HK-2 (cell line): ENCODE data around the gene UBAP1.
"Not testable (repeated sequence)": the region's sequence is repeated elsewhere in the genome, so short reads cannot be mapped to it uniquely, and the experiment has no call there.

Experiments used
- DNase-seq: peaks from one replicate; pipeline ENCODE4 v3.0.0-alpha.2; 2018; ENCODE audit not compliant: unreplicated experiment

The UBAP1 gene

GRCh38 chr9:34179213-34180136 is 632 bp downstream of the UBAP1 start:
- DNase-seq = no peak

- DNase-seq = no peak
These were observed 7.1 kb downstream of the UBAP1 start for GRCh38 chr9:34185778-34186551.

GRCh38 chr9:34187891-34188240 is 9.0 kb downstream of the UBAP1 start:
- DNase-seq = no peak

- no peak for DNase-seq
These were observed 12.4 kb downstream of the UBAP1 start for GRCh38 chr9:34190996-34191892.

- no peak for DNase-seq
These were observed 16.3 kb downstream of the UBAP1 start for GRCh38 chr9:34195143-34195542.

- not testable (repeated sequence) for DNase-seq
These were observed 18.4 kb downstream of the UBAP1 start for GRCh38 chr9:34197286-34197685.

GRCh38 chr9:34197756-34198711 is 19.2 kb downstream of the UBAP1 start:
- no peak for DNase-seq

- DNase-seq = no peak
These were observed 21.2 kb downstream of the UBAP1 start for GRCh38 chr9:34200092-34200491.

GRCh38 chr9:34203275-34203991 is 24.6 kb downstream of the UBAP1 start:
- no peak for DNase-seq

GRCh38 chr9:34203992-34204635 is 25.3 kb downstream of the UBAP1 start:
- DNase-seq = no peak

- DNase-seq = no peak
These were observed 26.3 kb downstream of the UBAP1 start for GRCh38 chr9:34205102-34205501.

GRCh38 chr9:34206561-34206960 is 27.7 kb downstream of the UBAP1 start:
- DNase-seq = no peak

GRCh38 chr9:34211395-34211794 is 32.6 kb downstream of the UBAP1 start:
- no peak for DNase-seq

- DNase-seq = not testable (repeated sequence)
These were observed 35.6 kb downstream of the UBAP1 start for GRCh38 chr9:34214354-34215000.

GRCh38 chr9:34216325-34216724 is 37.5 kb downstream of the UBAP1 start:
- no peak for DNase-seq

- DNase-seq = not testable (repeated sequence)
These were observed 38.2 kb downstream of the UBAP1 start for GRCh38 chr9:34217015-34217414.

- DNase-seq = no peak
These were observed 39.6 kb downstream of the UBAP1 start for GRCh38 chr9:34218446-34218845.

- DNase-seq = no peak
These were observed 40.6 kb downstream of the UBAP1 start for GRCh38 chr9:34219421-34219820.

GRCh38 chr9:34220218-34220617 is 41.4 kb downstream of the UBAP1 start:
- no peak for DNase-seq
